ENCODE results near the gene SLC16A1. TPM values are rescaled to one million over a fixed set of nuclear protein-coding genes. Genes with fewer than 3 reads are reported as not detected.
A peak's percentile ranks its signal among the peaks of the same experiment; 100 is the strongest.

SLC16A1 gene
- total RNA-seq, 1 experiment from 2014 or later, result 328 TPM

DNA sequence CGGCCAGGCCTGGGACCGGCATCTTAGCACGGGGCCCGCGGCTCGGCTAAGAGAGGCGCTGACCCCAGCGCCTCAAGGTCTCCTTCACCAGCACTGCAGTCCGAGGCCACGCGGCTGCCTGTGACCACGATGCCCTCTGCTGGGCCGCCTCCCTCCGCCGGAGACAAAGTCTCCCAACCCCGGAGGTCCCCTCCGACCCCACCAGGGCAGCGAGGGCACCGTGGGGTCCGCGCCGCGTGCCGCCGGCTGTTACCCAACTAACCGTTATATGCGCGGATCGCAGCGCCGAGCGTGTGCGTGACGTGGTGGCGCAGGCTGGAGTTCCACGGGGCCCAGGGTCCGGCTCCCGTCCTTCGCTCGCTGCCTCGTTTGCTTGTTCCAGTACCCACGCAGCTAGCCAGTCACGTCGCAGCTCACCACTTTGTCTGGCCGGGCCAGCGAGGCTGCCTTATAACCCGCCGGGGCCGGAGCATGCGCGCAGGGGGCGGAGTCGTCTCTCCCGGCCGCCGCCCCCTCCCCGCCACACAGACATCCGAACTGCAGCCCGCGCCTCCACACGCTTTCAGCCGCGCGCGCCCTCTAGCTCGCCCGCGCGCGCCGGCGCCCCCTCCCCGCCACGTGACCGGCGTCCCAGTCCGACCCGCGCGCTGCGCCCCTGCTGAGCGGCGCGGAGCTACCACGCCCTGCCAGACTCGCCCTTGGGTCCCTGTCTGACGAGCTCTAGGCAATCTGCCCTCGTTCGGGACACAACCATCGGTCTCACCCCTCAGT lies at the start of gene SLC16A1 (continued):
- TF ChIP-seq FOXP4 (CRISPR knock-in tag; IDR thresholded peaks at IDR 0.05), result peak; percentile 80
- TF ChIP-seq GRHL2 (CRISPR knock-in tag; IDR thresholded peaks at IDR 0.05; ENCODE audit: insufficient replicate concordance, severe bottlenecking), result no peak
- no peak for TF ChIP-seq NR1H2 (CRISPR knock-in tag; IDR thresholded peaks at IDR 0.05)
- no peak for TF ChIP-seq ZNF512 (CRISPR knock-in tag; IDR thresholded peaks at IDR 0.05; ENCODE audit: borderline replicate concordance)
- TF ChIP-seq ZNF423 (CRISPR knock-in tag; IDR thresholded peaks at IDR 0.05), result peak; percentile 28; the same call in 1 of the 2 replicates
- TF ChIP-seq, protein P1, sequence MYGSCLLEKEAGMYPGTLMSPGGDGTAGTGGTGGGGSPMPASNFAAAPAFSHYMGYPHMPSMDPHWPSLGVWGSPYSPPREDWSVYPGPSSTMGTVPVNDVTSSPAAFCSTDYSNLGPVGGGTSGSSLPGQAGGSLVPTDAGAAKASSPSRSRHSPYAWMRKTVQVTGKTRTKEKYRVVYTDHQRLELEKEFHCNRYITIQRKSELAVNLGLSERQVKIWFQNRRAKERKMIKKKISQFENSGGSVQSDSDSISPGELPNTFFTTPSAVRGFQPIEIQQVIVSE (CRISPR knock-in tag; IDR thresholded peaks at IDR 0.05; ENCODE audit: borderline replicate concordance), result no peak
- peak; percentile 18; the same call in 1 of the 2 replicates for TF ChIP-seq ZNF263 (CRISPR knock-in tag; IDR thresholded peaks at IDR 0.05; ENCODE audit: low read depth)
- no peak for TF ChIP-seq ZNF396 (CRISPR knock-in tag; IDR thresholded peaks at IDR 0.05; ENCODE audit: borderline replicate concordance)
- TF ChIP-seq ERG (CRISPR knock-in tag; IDR thresholded peaks at IDR 0.05), result no peak; the same call in 1 of the 2 replicates
- TF ChIP-seq AR (CRISPR knock-in tag; IDR thresholded peaks at IDR 0.05), result no peak
- no peak for TF ChIP-seq NR2C2 (CRISPR knock-in tag; IDR thresholded peaks at IDR 0.05)
- TF ChIP-seq HMGA2 (CRISPR knock-in tag; IDR thresholded peaks at IDR 0.05), result no peak
- no peak for TF ChIP-seq SMAD3 (CRISPR knock-in tag; IDR thresholded peaks at IDR 0.05; ENCODE audit: borderline replicate concordance)
- TF ChIP-seq USF1 (CRISPR knock-in tag; IDR thresholded peaks at IDR 0.05), result peak; percentile 83
- no peak for TF ChIP-seq TEAD4 (CRISPR knock-in tag; IDR thresholded peaks at IDR 0.05)
- no peak; the same call in 1 of the 2 replicates for TF ChIP-seq RELA (CRISPR knock-in tag; IDR thresholded peaks at IDR 0.05; ENCODE audit: borderline replicate concordance)
- no peak for TF ChIP-seq RORB (CRISPR knock-in tag; IDR thresholded peaks at IDR 0.05)
- TF ChIP-seq CREM (CRISPR knock-in tag; IDR thresholded peaks at IDR 0.05), result peak; percentile 32; the same call in 1 of the 2 replicates
